GM23248 (cell line): Measurements from ENCODE around the gene OR51I2. TPM values are rescaled to one million over a fixed set of nuclear protein-coding genes. Genes with fewer than 3 reads are reported as not detected.

Experiments
- DNase-seq: peaks from one replicate; pipeline ENCODE4 v3.0.0-alpha.2; 2015
- H2AFZ ChIP-seq: fragments of 200-600 bp; sonication (generic); 2 replicates; pipeline ENCODE4 v1.6.1; 2016; ENCODE audit warnings: antibody characterized with exemption
- H3F3A ChIP-seq: fragments of 200-600 bp; sonication (generic); 2 replicates; pipeline ENCODE4 v1.6.1; 2016; ENCODE audit warnings: mild to moderate bottlenecking, antibody characterized with exemption, mixed run types; ENCODE audit not compliant: insufficient read depth
- H3K27ac ChIP-seq: fragments of 200-600 bp; sonication (generic); 2 replicates; pipeline ENCODE4 v1.5.1; 2016; ENCODE audit warnings: mild to moderate bottlenecking
- H3K27me3 ChIP-seq: fragments of 200-600 bp; sonication (generic); replicated peaks from 2 replicates; pipeline ENCODE4 v1.6.1; 2016; ENCODE audit warnings: mild to moderate bottlenecking; ENCODE audit not compliant: insufficient read depth
- H3K36me3 ChIP-seq: fragments of 200-600 bp; sonication (generic); 2 replicates; pipeline ENCODE4 v1.6.1; 2016; ENCODE audit warnings: low read depth, mild to moderate bottlenecking
- H3K4me1 ChIP-seq: fragments of 200-600 bp; sonication (generic); 2 replicates; pipeline ENCODE4 v1.6.1; 2016; ENCODE audit warnings: mild to moderate bottlenecking; ENCODE audit not compliant: insufficient read depth
- H3K4me2 ChIP-seq: fragments of 200-600 bp; sonication (generic); one replicate; pipeline ENCODE4 v1.6.1; 2016; ENCODE audit warnings: mild to moderate bottlenecking; ENCODE audit not compliant: unreplicated experiment
- H3K4me3 ChIP-seq: fragments of 200-600 bp; sonication (generic); 2 replicates; pipeline ENCODE4 v1.5.1; 2016; ENCODE audit warnings: mild to moderate bottlenecking
- H3K79me2 ChIP-seq: fragments of 200-600 bp; sonication (generic); 2 replicates; pipeline ENCODE4 v1.6.1; 2016; ENCODE audit warnings: mild to moderate bottlenecking; ENCODE audit not compliant: insufficient read depth
- H3K9ac ChIP-seq: fragments of 200-600 bp; sonication (generic); 2 replicates; pipeline ENCODE4 v1.6.1; 2016; ENCODE audit warnings: mild to moderate bottlenecking
- H3K9me2 ChIP-seq: fragments of 200-600 bp; sonication (generic); 2 replicates; pipeline ENCODE4 v1.6.1; 2016; ENCODE audit warnings: mixed run types, mild to moderate bottlenecking, moderate library complexity; ENCODE audit not compliant: insufficient read depth
- H3K9me3 ChIP-seq: fragments of 200-600 bp; sonication (generic); one replicate; pipeline ENCODE4 v1.6.1; 2017; ENCODE audit warnings: low read depth
- H4K20me1 ChIP-seq: fragments of 200-600 bp; sonication (generic); 2 replicates; pipeline ENCODE4 v1.6.0; 2016; ENCODE audit not compliant: insufficient read depth
- EZH2 ChIP-seq: fragments of 200-600 bp; sonication (generic); IDR thresholded peaks from 2 replicates; pipeline ENCODE4 v1.6.1; 2018; ENCODE audit warnings: antibody characterized with exemption, mild to moderate bottlenecking; ENCODE audit not compliant: insufficient read depth, poor library complexity, severe bottlenecking
- EZH2phosphoT487 ChIP-seq: fragments of 200-600 bp; sonication (generic); IDR thresholded peaks from 2 replicates; pipeline ENCODE4 v1.6.1; 2018; ENCODE audit warnings: antibody characterized with exemption, moderate library complexity, mild to moderate bottlenecking, low read depth; ENCODE audit not compliant: insufficient read depth
- WGBS, 2 experiments: methylation state at CpG; one replicate each; pipeline ENCODE4 v1.1.6; 2015 to 2017; ENCODE audit warnings: low lambda C conversion rate in 2 of 2, low coverage in 1 of 2; ENCODE audit errors: missing lambda C conversion rate in 2 of 2; 5-methylcytosine and 5-hydroxymethylcytosine counted together
- in situ Hi-C: fragments of 300-500 bp; cut with MboI; formaldehyde crosslinking; loops from 2 replicates; pipeline ENCODE4 v1.15.0; 2020
- polyA plus RNA-seq: library from polyadenylated mRNA; unstranded; fragments of >200 nt; fragmentation: Nextera tagmentation; extraction: Ambion mirVana; gene quantifications from 2 replicates; pipeline ENCODE4 v1.2.1, GENCODE V29; 2016
- total RNA-seq: library from RNA; depleted of rRNA; stranded (reverse); fragments of >200 nt; shearing (Covaris generic); gene quantifications from 2 replicates; pipeline ENCODE4 v1.2.3, GENCODE V29; 2014

Gene OR51I2
- total and polyA plus RNA-seq, 2 experiments from 2014 or later, result not detected

DNA sequence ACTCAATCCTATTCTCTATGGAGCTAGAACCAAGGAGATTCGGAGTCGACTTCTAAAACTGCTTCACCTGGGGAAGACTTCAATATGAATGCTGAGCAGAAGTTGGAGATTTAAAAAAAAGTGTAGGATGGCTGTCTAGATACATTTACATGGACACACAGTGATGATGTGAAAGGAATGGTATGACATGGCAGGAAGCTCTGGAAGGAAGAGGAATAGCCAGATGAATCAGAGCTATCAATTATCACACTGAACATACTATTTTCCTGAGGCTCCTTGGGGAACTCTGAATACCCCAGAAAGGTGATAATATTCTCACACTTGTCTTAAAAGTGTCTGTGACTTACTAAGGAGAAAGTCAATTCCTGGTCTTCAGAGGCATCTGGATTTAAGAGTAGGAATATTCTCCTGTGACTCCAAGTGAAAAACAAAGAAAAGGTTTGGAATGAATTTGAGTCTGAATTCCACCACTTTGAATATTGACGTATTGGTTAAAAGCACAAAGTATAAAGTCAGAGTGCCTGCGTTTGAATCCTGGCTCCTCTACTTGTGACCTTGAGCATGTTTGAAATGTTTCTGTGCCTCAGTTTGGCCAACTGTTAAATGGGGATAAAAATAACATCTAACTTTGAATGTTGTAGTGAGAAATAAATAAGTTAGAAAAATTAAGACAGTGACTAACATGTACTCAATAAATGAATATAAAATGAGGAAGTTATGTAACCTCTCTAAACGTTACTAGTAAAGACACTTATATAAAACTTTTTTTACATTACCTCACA is 40.6 kb downstream of the OR51I2 start:
- Histone ChIP-seq H3K27ac (no peak overlapping the region), H3K4me1 (no peaks in the 10 kb centered on the region), H3K9me3 (no peaks in the 10 kb centered on the region), H4K20me1 (no peaks in the 10 kb centered on the region), H3K36me3 (no peaks in the 10 kb centered on the region), H3K27me3 (peaks cover 7% of the 10 kb centered on the region; the same call in 1 of the 2 replicates), H3K9me2 (no peaks in the 10 kb centered on the region), H3K4me2 (no peak overlapping the region), H3K9ac (no peak overlapping the region), H3F3A (no peaks in the 10 kb centered on the region), H3K79me2 (no peaks in the 10 kb centered on the region), H3K4me3 (no peak overlapping the region), H2AFZ (no peak overlapping the region)
- no peak for TF ChIP-seq EZH2
- TF ChIP-seq EZH2phosphoT487, result no peak
- in situ Hi-C loops, result loop anchor here (10.0 kb wide), 1 partner anchor 315 kb away; the partner anchor contains the start of gene OR52N2
- no peak for DNase-seq
- 34 to 38% methylated on average over 5 of the region's 5 CpGs for WGBS, 2 experiments

DNA sequence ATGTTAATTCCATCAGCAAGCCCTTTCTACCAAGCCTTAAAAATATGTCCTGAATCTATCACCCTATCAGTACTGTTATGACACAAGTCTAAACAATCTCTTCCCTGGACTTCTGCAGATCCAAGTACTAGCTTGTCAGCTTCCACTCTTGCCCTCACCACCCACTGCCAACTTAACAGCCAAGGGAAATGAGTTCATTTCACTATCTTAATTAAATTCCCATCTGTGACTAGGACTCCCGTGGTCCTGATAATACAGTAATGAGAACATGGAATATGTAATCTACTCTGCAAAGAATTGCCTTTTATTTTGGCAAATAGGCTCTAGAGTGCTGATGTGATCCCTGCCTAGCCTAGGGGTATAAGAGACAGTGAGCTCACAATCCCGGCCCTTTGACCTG is 50.5 kb downstream of the OR51I2 start:
- H3K9me3 ChIP-seq, result no peaks in the 10 kb centered on the region
- H3K4me2 ChIP-seq, result no peak overlapping the region
- no peaks in the 10 kb centered on the region for H4K20me1 ChIP-seq
- H3K36me3 ChIP-seq, result no peaks in the 10 kb centered on the region
- H3K9me2 ChIP-seq, result no peaks in the 10 kb centered on the region
- 30 to 32% methylated on average over 2 of the region's 2 CpGs for WGBS, 2 experiments
- H3K4me3 ChIP-seq, result no peak overlapping the region
- H3K27me3 ChIP-seq, result no peaks in the 10 kb centered on the region
- H3F3A ChIP-seq, result no peaks in the 10 kb centered on the region
- no peak for TF ChIP-seq EZH2
- TF ChIP-seq EZH2phosphoT487, result no peak
- no peaks in the 10 kb centered on the region for H3K79me2 ChIP-seq
- no peak for DNase-seq
- in situ Hi-C loops, result no loop called here
- H3K4me1 ChIP-seq, result no peaks in the 10 kb centered on the region
- H3K9ac ChIP-seq, result no peak overlapping the region
- no peak overlapping the region for H2AFZ ChIP-seq
- no peak overlapping the region for H3K27ac ChIP-seq

DNA sequence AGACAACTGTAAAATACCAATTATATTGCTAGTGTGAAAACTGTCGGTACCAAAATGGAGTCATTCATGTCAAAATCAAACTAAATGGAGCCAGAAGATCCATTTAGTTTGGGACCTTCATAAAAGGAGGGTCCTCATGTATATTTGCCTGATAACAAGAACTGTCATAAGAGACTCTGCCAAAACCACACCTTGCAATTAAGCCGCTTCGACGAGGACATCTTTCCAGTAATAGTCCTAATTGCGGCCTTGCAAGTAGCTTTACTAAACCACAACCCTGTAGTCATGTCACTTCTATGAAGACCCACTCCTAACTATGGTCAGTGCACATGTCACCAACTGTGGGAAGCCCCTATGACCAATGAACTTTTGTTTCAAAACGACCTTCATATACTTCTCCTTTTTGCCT is 51.3 kb downstream of the OR51I2 start:
- H3K9ac ChIP-seq, result no peak overlapping the region
- in situ Hi-C loops, result no loop called here
- H3K9me2 ChIP-seq, result no peaks in the 10 kb centered on the region
- 59 to 66% methylated on average over 6 of the region's 6 CpGs for WGBS, 2 experiments
- H3K27ac ChIP-seq, result no peak overlapping the region
- no peak for DNase-seq
- no peak overlapping the region for H3K4me2 ChIP-seq
- H3F3A ChIP-seq, result no peaks in the 10 kb centered on the region
- no peaks in the 10 kb centered on the region for H3K9me3 ChIP-seq
- TF ChIP-seq EZH2phosphoT487 (no peak), EZH2 (no peak)
- H3K79me2 ChIP-seq, result no peaks in the 10 kb centered on the region
- no peak overlapping the region for H2AFZ ChIP-seq
- no peaks in the 10 kb centered on the region for H4K20me1 ChIP-seq
- no peaks in the 10 kb centered on the region for H3K27me3 ChIP-seq
- H3K4me1 ChIP-seq, result no peaks in the 10 kb centered on the region
- H3K4me3 ChIP-seq, result no peak overlapping the region
- H3K36me3 ChIP-seq, result no peaks in the 10 kb centered on the region

DNA sequence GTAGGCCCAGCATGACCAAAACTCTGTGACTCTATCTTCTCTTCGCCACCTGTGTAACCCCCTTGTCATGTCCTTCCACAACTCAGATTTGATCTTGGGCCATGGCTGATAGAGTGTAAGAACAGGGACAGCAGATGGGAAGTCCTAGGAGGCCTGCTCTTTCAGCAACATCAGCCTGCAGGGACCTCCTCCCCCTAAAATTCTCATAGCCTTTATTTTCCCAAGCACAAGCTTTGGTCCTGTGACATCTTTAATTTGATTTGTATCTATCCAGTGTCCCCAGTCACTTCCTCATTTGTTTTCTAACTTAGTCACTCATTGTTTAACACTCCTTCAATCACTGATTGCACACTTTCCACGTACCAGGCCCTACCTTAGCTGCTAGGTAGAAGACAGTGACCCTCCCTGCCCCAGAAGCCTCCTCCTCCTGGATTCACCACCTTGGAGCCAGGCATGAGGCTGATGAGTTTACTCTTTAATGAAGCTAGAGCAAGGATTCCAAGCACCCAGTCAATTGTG is 55.3 kb downstream of the OR51I2 start:
- no peaks in the 10 kb centered on the region for H3K9me3 ChIP-seq
- H3K4me3 ChIP-seq, result no peak overlapping the region
- H3K4me1 ChIP-seq, result no peaks in the 10 kb centered on the region
- WGBS, 2 experiments, result 42 to 51% methylated on average over 2 of the region's 2 CpGs
- no peaks in the 10 kb centered on the region for H3F3A ChIP-seq
- H4K20me1 ChIP-seq, result no peaks in the 10 kb centered on the region
- no peak overlapping the region for H3K4me2 ChIP-seq
- H3K36me3 ChIP-seq, result no peaks in the 10 kb centered on the region
- no peak overlapping the region for H3K9ac ChIP-seq
- no peak overlapping the region for H3K27ac ChIP-seq
- no peaks in the 10 kb centered on the region for H3K79me2 ChIP-seq
- no peaks in the 10 kb centered on the region for H3K9me2 ChIP-seq
- TF ChIP-seq EZH2phosphoT487 (no peak), EZH2 (no peak)
- no peak for DNase-seq
- no peaks in the 10 kb centered on the region for H3K27me3 ChIP-seq
- in situ Hi-C loops, result no loop called here
- H2AFZ ChIP-seq, result no peak overlapping the region
